Measurements from ENCODE around the gene SYT2.
"Not testable (repeated sequence)": the region's sequence is repeated elsewhere in the genome, so short reads cannot be mapped to it uniquely, and the experiment has no call there.

DNA sequence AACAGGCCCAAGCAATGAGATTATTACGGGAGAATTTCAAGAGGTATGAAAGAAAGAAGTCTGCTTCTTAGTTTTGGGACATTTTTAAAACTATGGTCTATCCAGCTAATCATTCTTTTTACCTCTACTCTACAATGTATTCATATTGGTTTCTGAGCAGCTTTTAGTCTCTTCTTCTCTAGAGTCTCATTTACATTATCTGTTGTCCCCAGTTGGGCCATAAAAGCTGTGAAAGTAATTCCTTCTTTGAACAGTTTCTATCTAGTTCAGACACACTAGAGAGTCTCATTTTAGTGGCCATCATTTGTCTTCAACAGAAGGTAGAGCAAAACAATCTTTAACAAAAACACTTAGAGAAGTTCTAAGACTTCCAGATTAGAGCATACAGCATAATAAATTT, 157.2 kb downstream of the SYT2 start:
- TF ChIP-seq, protein P1, sequence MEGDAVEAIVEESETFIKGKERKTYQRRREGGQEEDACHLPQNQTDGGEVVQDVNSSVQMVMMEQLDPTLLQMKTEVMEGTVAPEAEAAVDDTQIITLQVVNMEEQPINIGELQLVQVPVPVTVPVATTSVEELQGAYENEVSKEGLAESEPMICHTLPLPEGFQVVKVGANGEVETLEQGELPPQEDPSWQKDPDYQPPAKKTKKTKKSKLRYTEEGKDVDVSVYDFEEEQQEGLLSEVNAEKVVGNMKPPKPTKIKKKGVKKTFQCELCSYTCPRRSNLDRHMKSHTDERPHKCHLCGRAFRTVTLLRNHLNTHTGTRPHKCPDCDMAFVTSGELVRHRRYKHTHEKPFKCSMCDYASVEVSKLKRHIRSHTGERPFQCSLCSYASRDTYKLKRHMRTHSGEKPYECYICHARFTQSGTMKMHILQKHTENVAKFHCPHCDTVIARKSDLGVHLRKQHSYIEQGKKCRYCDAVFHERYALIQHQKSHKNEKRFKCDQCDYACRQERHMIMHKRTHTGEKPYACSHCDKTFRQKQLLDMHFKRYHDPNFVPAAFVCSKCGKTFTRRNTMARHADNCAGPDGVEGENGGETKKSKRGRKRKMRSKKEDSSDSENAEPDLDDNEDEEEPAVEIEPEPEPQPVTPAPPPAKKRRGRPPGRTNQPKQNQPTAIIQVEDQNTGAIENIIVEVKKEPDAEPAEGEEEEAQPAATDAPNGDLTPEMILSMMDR (IDR thresholded peaks at IDR 0.05) = not testable (repeated sequence)
- TF ChIP-seq POLR2A (IDR thresholded peaks at IDR 0.05) = not testable (repeated sequence)

Data from heart left ventricle (tissue), 13 donors.